PC-3 (cell line): Measurements from ENCODE around the gene ZSWIM4.

ENCODE experiments used
- CTCF ChIP-seq: fragments of 300-600 bp; sonication (generic); conservative IDR thresholded peaks from 2 replicates; pipeline ENCODE4 v1.5.1; 2017; ENCODE audit warnings: antibody characterized with exemption, low read depth, mild to moderate bottlenecking, low read length
- EZH2 ChIP-seq: fragments of 300-600 bp; sonication (generic); IDR thresholded peaks from one replicate; pipeline ENCODE4 v1.6.1; 2017; ENCODE audit warnings: antibody characterized with exemption, mild to moderate bottlenecking, low read length; ENCODE audit not compliant: unreplicated experiment

GRCh38 chr19:13835791-13836723 lies 40.8 kb downstream of the ZSWIM4 start:
- TF ChIP-seq EZH2 (no peak), CTCF (no peak)
